Activated CD8-positive, alpha-beta T cell treated with anti-CD3 and anti-CD28 coated beads, Interleukin-2, amount 10 ng/mL, durations not matched to agents 7 days and 5 days (primary cell): ENCODE data around the gene CYP21A2. TPM values are rescaled to one million over a fixed set of nuclear protein-coding genes. Genes with fewer than 3 reads are reported as not detected.
"Not testable (repeated sequence)": the region's sequence is repeated elsewhere in the genome, so short reads cannot be mapped to it uniquely, and the experiment has no call there.

Experiments used
- ATAC-seq: fragments of 150-1000 bp; cut with Tn5 transposase; one replicate; pipeline ENCODE4 v1.10.0; 2021; ENCODE audit warnings: moderate library complexity
- CTCF ChIA-PET: fragments of 350-600 bp; sonication (Branson Sonifier 250); formaldehyde crosslinking; loops from one replicate; lab custom pipeline; 2021; ENCODE audit warnings: antibody characterized with exemption; lab: Charles Lee
- POLR2A ChIA-PET: fragments of 350-600 bp; sonication (Branson Sonifier 250); formaldehyde crosslinking; loops from one replicate; lab custom pipeline; 2021; ENCODE audit warnings: antibody characterized with exemption; lab: Charles Lee
- DNase-seq: peaks from one replicate; pipeline ENCODE4 v3.0.0-alpha.2; 2020
- H3K27ac Mint-ChIP-seq: one replicate; pipeline ENCODE4 v1.8.0; 2021; ENCODE audit warnings: mild to moderate bottlenecking, mixed read lengths
- H3K27me3 Mint-ChIP-seq: one replicate; pipeline ENCODE4 v1.8.0; 2021; ENCODE audit warnings: low read depth, mixed read lengths
- H3K36me3 Mint-ChIP-seq: one replicate; pipeline ENCODE4 v1.8.0; 2021; ENCODE audit warnings: low read depth, mixed read lengths
- H3K4me1 Mint-ChIP-seq: one replicate; pipeline ENCODE4 v1.8.0; 2021; ENCODE audit warnings: low read depth, mixed read lengths
- H3K4me3 Mint-ChIP-seq: one replicate; pipeline ENCODE4 v1.8.0; 2021; ENCODE audit warnings: mild to moderate bottlenecking, mixed read lengths
- H3K9me3 Mint-ChIP-seq: one replicate; pipeline ENCODE4 v1.8.0; 2022; ENCODE audit warnings: mixed read lengths; ENCODE audit not compliant: insufficient read depth
- total RNA-seq, 2 experiments: library from RNA; stranded (reverse); gene quantifications; one replicate each; pipeline ENCODE4 v1.2.3, GENCODE V29; 2021

The CYP21A2 gene
- total RNA-seq, 2 experiments from 2014 or later, result not detected

GRCh38 chr6:32047539-32047854 lies 9.3 kb downstream of the CYP21A2 start:
- H3K9me3 Mint-ChIP-seq, result no peaks in the 10 kb centered on the region
- peaks cover 2% of the 10 kb centered on the region for H3K4me1 Mint-ChIP-seq
- no peaks in the 10 kb centered on the region for H3K27me3 Mint-ChIP-seq
- no peak overlapping the region for H3K27ac Mint-ChIP-seq
- ChIA-PET POLR2A (no interaction called here), CTCF (interaction anchor here (1.0 to 1.7 kb wide), 2 partner anchors 16 to 34 kb away, joined by 3 to 6 read pairs; no protein-coding TSS in a partner anchor)
- H3K36me3 Mint-ChIP-seq, result no peaks in the 10 kb centered on the region
- ATAC-seq (no peak), DNase-seq (no peak)
- no peak overlapping the region for H3K4me3 Mint-ChIP-seq

DNA sequence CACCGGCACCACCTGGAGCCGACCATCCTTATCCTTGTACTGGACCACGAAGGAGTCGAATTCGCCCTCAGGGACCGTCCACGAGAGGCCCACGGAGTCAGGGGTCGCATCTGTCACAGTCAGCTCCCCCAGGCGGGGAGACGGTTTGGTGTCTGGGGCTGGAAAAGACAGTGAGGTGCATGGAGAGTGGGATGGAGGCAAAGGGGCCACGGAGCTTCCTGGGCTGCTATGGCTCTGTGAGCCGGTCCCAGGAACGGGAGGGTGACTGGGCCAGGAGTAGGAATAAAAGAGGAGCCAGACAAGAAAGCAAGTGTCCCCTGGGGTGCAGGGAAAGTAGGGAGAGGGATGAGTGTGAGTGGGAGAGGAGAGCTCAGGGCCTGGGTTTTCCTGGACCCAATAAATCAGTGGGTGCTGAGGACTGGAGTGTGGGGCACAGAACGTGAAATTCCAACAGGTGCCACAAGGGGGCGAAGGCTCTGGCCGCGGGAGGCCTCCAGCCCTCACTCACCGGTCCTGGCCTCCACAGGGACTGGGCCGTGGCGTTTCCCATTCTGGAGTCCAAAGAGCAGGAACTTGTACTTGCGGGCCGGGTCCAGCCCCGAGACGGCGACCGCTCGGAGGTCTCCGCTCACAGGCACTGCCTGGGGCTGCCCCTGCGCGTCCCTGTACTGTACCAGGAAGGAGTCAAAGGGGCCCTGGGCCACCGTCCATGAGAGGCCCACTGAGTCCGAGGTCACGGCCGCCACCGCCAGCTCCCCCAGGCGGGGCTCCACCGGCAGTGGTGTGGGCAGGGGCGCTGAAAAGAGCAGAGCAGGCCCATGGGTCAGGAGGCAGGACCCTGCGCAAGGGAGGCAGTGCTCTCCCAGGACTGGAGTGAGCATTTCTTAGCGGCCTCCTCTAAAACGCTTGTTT lies 9.9 kb downstream of the CYP21A2 start:
- Mint-ChIP-seq H3K4me1 (peaks cover 2% of the 10 kb centered on the region), H3K27ac (no peak overlapping the region), H3K36me3 (no peaks in the 10 kb centered on the region), H3K27me3 (no peaks in the 10 kb centered on the region), H3K9me3 (no peaks in the 10 kb centered on the region), H3K4me3 (no peak overlapping the region)
- ChIA-PET CTCF (interaction anchor here (0.9 to 1.7 kb wide), 3 partner anchors 15 to 33 kb away, joined by 3 to 6 read pairs (median 4); no protein-coding TSS in a partner anchor), POLR2A (no interaction called here)
- ATAC-seq (peak; percentile 80), DNase-seq (peak; percentile 74)

DNA sequence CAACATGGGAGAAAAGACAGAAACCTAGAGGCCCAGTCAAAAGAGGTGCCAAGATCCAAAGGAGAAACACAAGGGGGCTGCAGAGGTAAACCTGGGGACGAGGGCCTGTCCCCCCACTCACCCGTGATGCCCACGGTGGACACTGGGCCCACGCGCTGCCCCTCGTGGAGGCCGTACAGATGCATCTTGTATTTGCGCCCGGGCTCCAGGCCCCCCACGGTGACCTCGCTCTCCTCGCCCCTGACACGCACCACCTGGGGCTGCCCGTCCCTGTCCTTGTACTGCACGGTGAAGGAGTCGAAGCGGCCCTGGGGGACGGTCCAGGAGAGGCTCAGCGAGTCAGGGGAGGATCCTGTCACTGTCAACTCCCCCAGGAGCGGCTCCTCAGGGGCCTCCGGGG lies 10.9 kb downstream of the CYP21A2 start:
- H3K4me3 Mint-ChIP-seq, H3K36me3 Mint-ChIP-seq, DNase-seq, ATAC-seq, H3K27me3 Mint-ChIP-seq, POLR2A ChIA-PET, H3K27ac Mint-ChIP-seq, H3K4me1 Mint-ChIP-seq, H3K9me3 Mint-ChIP-seq: not testable (repeated sequence)
- CTCF ChIA-PET, result interaction anchor here (0.9 kb wide), 1 partner anchor 15 kb away, joined by 4 read pairs; no protein-coding TSS in a partner anchor

GRCh38 chr6:32049736-32050135 lies 11.5 kb downstream of the CYP21A2 start:
- H3K27me3 Mint-ChIP-seq, H3K4me1 Mint-ChIP-seq, CTCF ChIA-PET, H3K4me3 Mint-ChIP-seq, ATAC-seq, H3K27ac Mint-ChIP-seq, POLR2A ChIA-PET, DNase-seq, H3K36me3 Mint-ChIP-seq, H3K9me3 Mint-ChIP-seq: not testable (repeated sequence)

- Mint-ChIP-seq H3K27me3 (no peaks in the 10 kb centered on the region), H3K4me1 (peaks cover 2% of the 10 kb centered on the region), H3K9me3 (no peaks in the 10 kb centered on the region), H3K27ac (no peak overlapping the region), H3K36me3 (no peaks in the 10 kb centered on the region), H3K4me3 (no peak overlapping the region)
- no peak for ATAC-seq
- CTCF ChIA-PET, result no interaction called here
- DNase-seq, result no peak
- POLR2A ChIA-PET, result no interaction called here
Observed at GRCh38 chr6:32050562-32050961, 12.3 kb downstream of the CYP21A2 start.

DNA sequence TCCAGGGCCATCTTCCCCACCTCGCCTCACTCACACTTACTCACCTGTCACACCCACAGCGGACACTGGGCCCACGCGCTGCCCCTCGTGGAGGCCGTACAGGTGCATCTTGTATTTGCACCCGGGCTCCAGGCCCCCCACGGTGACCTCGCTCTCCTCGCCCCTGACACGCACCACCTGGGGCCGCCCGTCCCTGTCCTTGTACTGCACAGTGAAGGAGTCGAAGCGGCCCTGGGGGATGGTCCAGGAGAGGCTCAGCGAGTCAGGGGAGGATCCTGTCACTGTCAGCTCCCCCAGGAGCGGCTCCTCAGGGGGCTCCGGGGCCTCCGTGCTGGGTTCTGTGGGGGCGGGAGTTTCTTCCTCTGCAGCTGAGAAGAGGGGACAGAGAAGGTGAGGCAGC lies 14.4 kb downstream of the CYP21A2 start:
- POLR2A ChIA-PET, result not testable (repeated sequence)

DNA sequence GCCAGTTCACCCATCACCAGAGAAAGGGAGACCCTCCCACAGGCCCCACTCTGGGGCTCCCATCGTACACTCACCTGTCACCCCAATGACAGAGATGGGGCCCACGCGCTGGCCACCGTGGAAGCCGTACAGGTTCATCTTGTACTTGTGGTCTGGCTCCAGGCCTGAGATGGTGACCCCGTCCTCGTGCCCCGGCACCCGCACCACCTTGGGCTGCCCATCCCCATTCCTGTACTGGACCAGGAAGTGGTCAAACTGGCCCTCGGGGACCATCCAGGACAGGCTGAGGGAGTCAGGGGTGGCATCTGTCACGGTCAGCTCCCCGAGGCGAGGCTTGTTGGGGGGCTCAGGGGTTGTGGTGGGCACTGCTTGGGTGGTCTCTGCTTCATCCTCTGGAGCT lies 15.1 kb downstream of the CYP21A2 start:
- CTCF ChIA-PET, H3K27ac Mint-ChIP-seq, H3K9me3 Mint-ChIP-seq, H3K4me1 Mint-ChIP-seq, H3K36me3 Mint-ChIP-seq, DNase-seq, POLR2A ChIA-PET, H3K27me3 Mint-ChIP-seq, H3K4me3 Mint-ChIP-seq, ATAC-seq: not testable (repeated sequence)

More for the DNA sequence above, 14.4 kb downstream of the CYP21A2 start:
- H3K27ac Mint-ChIP-seq, CTCF ChIA-PET, ATAC-seq, H3K9me3 Mint-ChIP-seq, DNase-seq, H3K4me1 Mint-ChIP-seq, H3K36me3 Mint-ChIP-seq, H3K4me3 Mint-ChIP-seq, H3K27me3 Mint-ChIP-seq: not testable (repeated sequence)

GRCh38 chr6:32055756-32056155 lies 17.5 kb downstream of the CYP21A2 start:
- H3K4me1 Mint-ChIP-seq, CTCF ChIA-PET, H3K27ac Mint-ChIP-seq, H3K4me3 Mint-ChIP-seq, H3K36me3 Mint-ChIP-seq, DNase-seq, H3K27me3 Mint-ChIP-seq, ATAC-seq, H3K9me3 Mint-ChIP-seq, POLR2A ChIA-PET: not testable (repeated sequence)

- H3K27ac Mint-ChIP-seq, result no peak overlapping the region
- ChIA-PET CTCF (no interaction called here), POLR2A (no interaction called here)
- no peaks in the 10 kb centered on the region for H3K36me3 Mint-ChIP-seq
- H3K27me3 Mint-ChIP-seq, result no peaks in the 10 kb centered on the region
- DNase-seq, result no peak
- no peak for ATAC-seq
- H3K4me3 Mint-ChIP-seq, result no peak overlapping the region
- H3K4me1 Mint-ChIP-seq, result no peaks in the 10 kb centered on the region
- no peaks in the 10 kb centered on the region for H3K9me3 Mint-ChIP-seq
Observed at GRCh38 chr6:32056254-32056653, 18.0 kb downstream of the CYP21A2 start.

- Mint-ChIP-seq H3K27ac (no peak overlapping the region), H3K4me1 (no peaks in the 10 kb centered on the region), H3K9me3 (no peaks in the 10 kb centered on the region), H3K27me3 (no peaks in the 10 kb centered on the region), H3K36me3 (no peaks in the 10 kb centered on the region), H3K4me3 (no peak overlapping the region)
- ATAC-seq, result no peak
- POLR2A ChIA-PET, result no interaction called here
- CTCF ChIA-PET, result no interaction called here
- no peak for DNase-seq
Observed at GRCh38 chr6:32057966-32058365, 19.8 kb downstream of the CYP21A2 start.

DNA sequence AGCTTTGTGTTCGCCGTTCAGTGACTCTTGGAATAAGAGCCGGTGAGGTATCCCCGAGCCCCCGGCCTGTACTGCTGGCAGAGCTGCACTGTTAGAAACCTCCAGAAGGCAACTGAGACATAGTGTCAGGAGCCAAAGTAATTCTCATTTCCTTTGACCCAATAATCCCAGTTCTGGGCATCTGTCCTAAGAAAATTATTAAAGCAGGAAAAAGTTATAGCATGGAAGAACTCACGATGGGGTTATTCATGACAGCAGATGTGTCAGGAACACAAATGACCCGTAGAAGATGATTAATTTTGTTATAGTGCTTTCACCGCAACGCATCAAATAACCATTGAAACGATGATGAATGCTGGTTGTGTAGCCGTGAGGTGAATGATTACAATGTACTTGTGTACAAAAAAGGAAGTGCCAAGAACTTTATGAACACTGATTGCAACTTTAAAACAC lies 20.3 kb downstream of the CYP21A2 start:
- ATAC-seq, result no peak
- ChIA-PET POLR2A (no interaction called here), CTCF (no interaction called here)
- Mint-ChIP-seq H3K4me1 (no peaks in the 10 kb centered on the region), H3K9me3 (no peaks in the 10 kb centered on the region), H3K27ac (no peak overlapping the region), H3K36me3 (no peaks in the 10 kb centered on the region), H3K4me3 (no peak overlapping the region), H3K27me3 (no peaks in the 10 kb centered on the region)
- DNase-seq, result no peak

DNA sequence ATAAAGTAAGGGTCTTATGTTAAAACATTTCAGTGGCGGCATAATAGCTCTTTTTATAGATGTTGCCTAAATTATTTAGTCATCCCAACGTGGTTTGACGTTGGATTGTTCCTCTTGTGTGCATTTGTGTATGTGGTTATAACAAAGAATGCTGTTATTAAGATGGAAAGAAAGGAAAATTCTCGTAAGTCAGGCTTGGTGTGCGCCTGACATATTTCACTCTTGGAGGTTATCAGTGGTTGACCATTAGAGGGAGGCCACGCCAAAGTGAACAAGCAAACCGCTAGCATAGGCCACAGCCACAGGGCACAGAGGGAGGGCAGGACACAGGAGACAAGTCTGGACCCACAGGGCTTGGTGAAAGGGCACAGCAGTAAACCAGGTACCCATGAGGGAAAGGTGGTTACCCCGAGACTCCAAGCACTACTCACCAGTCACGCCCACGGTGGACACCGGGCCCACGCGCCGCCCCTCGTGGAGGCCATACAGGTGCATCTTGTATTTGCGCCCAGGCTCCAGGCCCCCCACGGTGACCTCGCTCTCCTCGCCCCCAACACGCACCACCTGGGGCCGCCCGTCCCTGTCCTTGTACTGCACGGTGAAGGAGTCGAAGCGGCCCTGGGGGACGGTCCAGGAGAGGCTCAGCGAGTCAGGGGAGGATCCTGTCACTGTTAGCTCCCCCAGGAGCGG lies 22.9 kb downstream of the CYP21A2 start:
- DNase-seq (no peak), ATAC-seq (no peak)
- ChIA-PET CTCF (interaction anchor here (0.7 kb wide), 1 partner anchor 104 kb away, joined by 3 read pairs; no protein-coding TSS in a partner anchor), POLR2A (no interaction called here)
- no peaks in the 10 kb centered on the region for H3K27me3 Mint-ChIP-seq
- no peaks in the 10 kb centered on the region for H3K9me3 Mint-ChIP-seq
- no peak overlapping the region for H3K4me3 Mint-ChIP-seq
- H3K36me3 Mint-ChIP-seq, result no peaks in the 10 kb centered on the region
- no peak overlapping the region for H3K27ac Mint-ChIP-seq
- no peaks in the 10 kb centered on the region for H3K4me1 Mint-ChIP-seq
